HG03103 (cell line): ENCODE results near the gene TMEM132C.

Experiments
- ATAC-seq: cut with Tn5 transposase; IDR thresholded peaks from one replicate; pipeline ENCODE4 v1.9.1; 2021; ENCODE audit warnings: low read depth; ENCODE audit not compliant: unreplicated experiment

TMEM132C gene

DNA sequence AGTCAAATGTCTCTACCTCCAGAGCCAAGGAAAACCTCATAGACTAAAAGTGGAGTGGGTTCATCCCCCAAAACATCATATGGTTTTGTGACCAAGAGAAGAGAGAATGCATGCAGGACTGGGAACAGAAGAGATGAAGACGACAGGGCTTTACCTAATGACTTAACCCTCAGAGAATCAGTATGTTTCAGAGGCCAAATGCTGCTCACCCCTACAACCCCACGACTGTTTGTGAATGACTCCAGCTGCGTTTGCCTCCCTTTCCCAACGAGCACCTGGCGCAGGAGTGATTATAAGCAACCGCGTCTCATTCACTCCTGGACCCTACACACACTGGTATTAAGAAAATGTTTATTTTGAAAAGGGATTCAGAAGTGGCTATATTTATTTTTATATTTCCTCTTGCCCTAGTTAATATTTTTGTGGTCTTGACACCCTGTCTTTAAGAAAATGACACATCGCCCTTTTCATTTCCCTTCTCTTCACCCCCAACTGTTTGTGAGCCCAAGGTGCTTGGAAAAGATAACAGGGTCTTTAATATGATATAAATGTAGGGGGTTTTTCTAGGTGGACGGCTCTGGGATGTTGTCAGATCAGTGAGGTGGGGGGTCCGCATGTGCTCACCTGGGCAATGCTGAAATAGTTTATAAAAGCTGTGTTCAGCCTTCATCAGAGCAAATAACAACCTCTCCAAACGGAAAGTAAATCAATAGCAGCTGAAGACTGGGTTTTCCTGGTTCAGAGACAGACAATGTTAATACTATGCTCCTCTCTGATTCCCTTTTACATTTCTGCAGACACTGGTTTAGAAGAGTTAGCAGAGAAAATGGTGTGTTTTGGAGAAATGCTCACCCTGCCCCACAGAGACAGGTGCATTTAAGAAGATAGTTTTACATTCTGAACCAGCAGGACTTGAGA lies 479.1 kb downstream of the TMEM132C start:
- ATAC-seq = no peak

DNA sequence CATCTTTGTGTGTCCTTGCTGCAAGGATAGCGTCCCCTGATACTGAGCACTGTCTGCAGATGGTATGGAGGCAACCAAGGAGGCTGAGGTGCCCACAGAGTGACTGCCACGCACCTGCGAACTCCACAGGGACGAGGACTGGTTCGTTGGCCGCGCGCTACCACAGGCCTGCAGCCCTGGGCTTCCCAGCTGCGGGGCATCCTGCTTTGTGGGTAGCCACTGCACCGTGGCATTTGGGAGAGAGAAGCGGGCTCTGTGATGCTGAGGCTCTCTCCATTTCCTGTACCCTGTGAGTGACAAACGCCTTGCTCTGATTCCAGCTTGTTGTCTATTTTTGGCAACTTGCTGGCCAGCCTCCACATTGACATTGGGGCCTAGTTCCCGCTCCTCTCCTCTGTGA lies 480.5 kb downstream of the TMEM132C start:
- no peak for ATAC-seq

DNA sequence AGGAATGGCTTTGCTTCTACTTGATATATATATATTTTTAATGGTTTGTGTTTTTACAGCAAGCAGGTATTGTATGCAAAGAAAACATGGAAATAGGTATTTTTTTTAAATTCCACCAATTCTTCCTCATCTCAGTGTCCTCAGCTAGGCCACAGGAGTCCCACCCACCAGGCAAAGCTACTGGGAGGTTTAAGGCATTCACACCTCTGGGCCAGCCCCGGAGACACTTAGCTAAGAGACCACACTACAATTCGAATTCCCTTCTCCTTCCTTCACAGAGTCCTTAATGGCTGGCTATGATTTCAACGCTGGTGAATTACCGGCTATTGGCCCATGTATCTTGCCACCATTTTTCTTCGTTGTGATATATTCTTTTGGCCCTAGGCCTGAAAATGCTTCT lies 485.4 kb downstream of the TMEM132C start:
- no peak for ATAC-seq

DNA sequence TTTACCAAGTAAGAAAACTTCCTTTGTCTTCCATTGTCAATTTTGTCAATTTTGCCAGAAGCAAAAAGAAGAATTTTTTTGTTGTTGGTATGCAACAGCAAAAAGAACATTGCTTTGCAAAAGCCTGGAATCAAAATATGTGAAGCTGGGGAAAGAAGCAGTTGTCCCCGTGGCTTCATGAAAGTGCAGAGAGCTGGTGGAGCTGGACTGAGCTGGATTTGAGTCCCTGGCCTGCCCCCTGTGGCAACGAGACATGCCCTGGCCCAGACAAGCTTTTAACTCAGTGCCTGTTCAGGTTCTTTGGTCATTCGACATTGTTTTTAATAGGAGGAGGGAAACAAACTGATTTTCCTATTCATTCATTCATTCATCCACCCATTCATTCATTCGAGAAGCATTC lies 486.5 kb downstream of the TMEM132C start:
- ATAC-seq = no peak

DNA sequence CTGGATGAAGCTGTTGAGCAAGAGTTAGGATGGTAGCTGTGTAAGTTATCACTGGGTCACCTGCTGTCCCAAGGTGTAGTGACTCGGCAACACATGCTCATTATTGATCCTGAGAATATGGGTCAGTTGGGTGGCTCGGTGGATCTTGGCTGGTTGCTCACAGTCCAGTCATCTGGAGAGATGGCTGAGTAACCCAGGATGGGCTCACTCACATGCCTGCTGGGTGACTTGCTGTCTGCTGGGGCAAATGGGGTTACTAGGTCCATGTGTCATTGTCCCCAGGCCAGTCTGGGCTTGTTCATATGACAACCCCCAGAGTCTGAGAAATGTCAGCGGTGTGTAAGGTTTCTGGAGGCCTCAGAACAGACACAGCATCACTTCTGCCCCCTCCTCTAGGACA lies 487.3 kb downstream of the TMEM132C start:
- no peak for ATAC-seq

DNA sequence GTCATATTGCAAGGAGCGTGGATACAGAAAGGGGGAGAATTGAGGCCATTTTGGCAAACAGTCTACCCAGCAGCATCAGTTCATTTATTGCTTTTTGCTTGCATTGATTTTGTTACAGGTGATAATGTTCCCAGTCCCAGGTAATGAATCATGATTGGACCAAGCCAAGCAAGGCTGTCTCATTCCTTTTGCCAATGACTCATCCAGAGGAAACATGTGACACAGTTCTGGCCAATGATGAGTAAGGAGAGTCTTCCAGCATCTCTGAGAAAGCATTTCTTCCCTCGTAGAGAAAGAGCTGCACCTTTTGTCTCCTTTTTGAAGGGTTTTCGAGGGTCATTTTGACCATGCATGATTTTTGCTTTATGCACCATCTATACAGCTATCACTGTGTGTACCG lies 488.6 kb downstream of the TMEM132C start:
- ATAC-seq = no peak
